ENCODE data around the gene NAGA. TPM values are rescaled to one million over a fixed set of nuclear protein-coding genes. Genes with fewer than 3 reads are reported as not detected.

The NAGA gene
- polyA plus RNA-seq, 3 donors: 123 to 218 (median 200) TPM

DNA sequence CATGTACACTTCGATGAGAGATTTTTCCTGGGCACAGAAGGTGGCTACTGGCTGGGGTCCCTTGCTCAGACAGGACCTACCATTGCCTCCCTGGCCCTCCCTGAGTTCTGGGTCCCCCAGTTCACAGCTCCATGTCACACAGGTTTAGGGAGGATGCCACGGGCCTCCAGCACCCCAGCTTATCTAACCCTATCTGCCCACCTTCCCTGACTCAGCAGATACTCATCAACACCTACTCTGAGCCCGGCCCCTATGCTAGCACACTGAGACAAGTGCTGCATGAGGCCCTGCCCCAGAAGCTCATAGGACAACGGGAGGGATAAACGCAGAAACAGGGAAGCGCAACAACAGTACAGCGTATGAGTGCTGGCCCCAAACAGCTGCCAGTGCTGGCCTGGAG, 9.6 kb downstream of the NAGA start:
- H3K4me1 Mint-ChIP-seq: peaks cover 7% of the 10 kb centered on the region
- no peak overlapping the region for H3K4me3 Mint-ChIP-seq
- H3K27ac ChIP-seq (ENCODE audit: low read depth in 1 of 2, low read length in 2 of 2): no peak overlapping the region
- peak overlapping the region in 2 of 7 donors; percentile 58 to 69 for H3K27ac Mint-ChIP-seq
- H3K4me1 ChIP-seq (ENCODE audit: control insufficient read depth in 1 of 2, insufficient read depth in 2 of 2, low read length in 2 of 2): no peaks in the 10 kb centered on the region
- peaks cover 33 to 43% of the 10 kb centered on the region in 2 donors for H3K9me3 ChIP-seq (replicated peaks in 1 of 2; ENCODE audit: control insufficient read depth in 1 of 2, insufficient read depth in 1 of 2, low read length in 2 of 2)
- H3K79me2 ChIP-seq (ENCODE audit: insufficient read depth, low read length): peaks cover 20% of the 10 kb centered on the region
- DNase-seq: no peak
- H3K27me3 Mint-ChIP-seq (ENCODE audit: low read depth in 3 of 3): peaks cover 0 to 3% (median 0%) of the 10 kb centered on the region in 3 donors
- peaks cover 32 to 47% (median 42%) of the 10 kb centered on the region in 7 donors for H3K9me3 Mint-ChIP-seq
- no peak overlapping the region for H3K9ac ChIP-seq (ENCODE audit: insufficient read depth, low read length, poor library complexity, severe bottlenecking)
- H3K27me3 ChIP-seq (ENCODE audit: control insufficient read depth in 2 of 2, insufficient read depth in 2 of 2, low read length in 2 of 2): no peaks in the 10 kb centered on the region
- peaks cover 79 to 90% of the 10 kb centered on the region in 2 donors for H3K36me3 Mint-ChIP-seq
- TF ChIP-seq, protein P1, sequence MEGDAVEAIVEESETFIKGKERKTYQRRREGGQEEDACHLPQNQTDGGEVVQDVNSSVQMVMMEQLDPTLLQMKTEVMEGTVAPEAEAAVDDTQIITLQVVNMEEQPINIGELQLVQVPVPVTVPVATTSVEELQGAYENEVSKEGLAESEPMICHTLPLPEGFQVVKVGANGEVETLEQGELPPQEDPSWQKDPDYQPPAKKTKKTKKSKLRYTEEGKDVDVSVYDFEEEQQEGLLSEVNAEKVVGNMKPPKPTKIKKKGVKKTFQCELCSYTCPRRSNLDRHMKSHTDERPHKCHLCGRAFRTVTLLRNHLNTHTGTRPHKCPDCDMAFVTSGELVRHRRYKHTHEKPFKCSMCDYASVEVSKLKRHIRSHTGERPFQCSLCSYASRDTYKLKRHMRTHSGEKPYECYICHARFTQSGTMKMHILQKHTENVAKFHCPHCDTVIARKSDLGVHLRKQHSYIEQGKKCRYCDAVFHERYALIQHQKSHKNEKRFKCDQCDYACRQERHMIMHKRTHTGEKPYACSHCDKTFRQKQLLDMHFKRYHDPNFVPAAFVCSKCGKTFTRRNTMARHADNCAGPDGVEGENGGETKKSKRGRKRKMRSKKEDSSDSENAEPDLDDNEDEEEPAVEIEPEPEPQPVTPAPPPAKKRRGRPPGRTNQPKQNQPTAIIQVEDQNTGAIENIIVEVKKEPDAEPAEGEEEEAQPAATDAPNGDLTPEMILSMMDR (IDR thresholded peaks at IDR 0.05): no peak
- H4K20me1 ChIP-seq (ENCODE audit: insufficient read depth, low read length): peaks cover 60% of the 10 kb centered on the region
- H3K4me3 ChIP-seq (replicated peaks in 1 of 3; ENCODE audit: low read depth in 2 of 3, low read length in 3 of 3): no peak overlapping the region
- 100% methylated on average over 5 of the region's 7 CpGs for WGBS (ENCODE audit: insufficient coverage)
- H2AFZ ChIP-seq (ENCODE audit: insufficient read depth, low read depth, low read length, poor library complexity, severe bottlenecking): no peak overlapping the region
- H3K4me2 ChIP-seq (replicated peaks; ENCODE audit: extremely low read depth, low read length, poor library complexity, severe bottlenecking): no peak overlapping the region
- H3K36me3 ChIP-seq (replicated peaks in 1 of 2; ENCODE audit: control insufficient read depth in 1 of 2, insufficient read depth in 2 of 2, low read length in 2 of 2): peaks cover 75 to 81% of the 10 kb centered on the region in 2 donors
- intact Hi-C loops (cut with micrococcal nuclease): no loop called here

DNA sequence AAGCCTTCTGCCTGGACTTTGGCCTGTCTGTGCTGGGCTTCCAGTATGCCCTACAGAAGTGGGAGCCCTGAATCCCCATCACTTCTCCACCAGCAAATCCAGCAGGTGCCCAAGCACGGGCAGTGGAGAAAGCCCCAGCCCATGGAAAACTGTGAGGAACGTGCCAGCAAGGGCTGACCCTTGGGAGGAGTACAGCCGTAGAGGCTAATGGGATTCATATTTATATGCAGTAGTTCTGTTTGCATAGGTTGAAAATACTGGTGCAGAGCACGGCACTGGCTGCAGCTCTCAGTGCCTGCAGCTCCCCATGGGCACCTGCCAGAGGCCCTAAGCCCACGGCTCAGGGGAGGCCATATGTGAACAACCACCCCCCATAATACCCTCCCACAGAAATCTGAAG, 10.1 kb downstream of the NAGA start:
- Mint-ChIP-seq H3K4me3 (no peak overlapping the region), H3K4me1 (peaks cover 4% of the 10 kb centered on the region), H3K27me3 (ENCODE audit: low read depth in 3 of 3) (peaks cover 0 to 3% (median 0%) of the 10 kb centered on the region in 3 donors), H3K27ac (no peak overlapping the region), H3K36me3 (peaks cover 76 to 84% of the 10 kb centered on the region in 2 donors), H3K9me3 (peaks cover 32 to 49% (median 42%) of the 10 kb centered on the region in 7 donors)
- Histone ChIP-seq H3K4me2 (replicated peaks; ENCODE audit: extremely low read depth, low read length, poor library complexity, severe bottlenecking) (no peak overlapping the region), H3K9ac (ENCODE audit: insufficient read depth, low read length, poor library complexity, severe bottlenecking) (no peak overlapping the region), H3K27me3 (ENCODE audit: control insufficient read depth in 2 of 2, insufficient read depth in 2 of 2, low read length in 2 of 2) (no peaks in the 10 kb centered on the region), H3K4me3 (replicated peaks in 1 of 3; ENCODE audit: low read depth in 2 of 3, low read length in 3 of 3) (no peak overlapping the region), H4K20me1 (ENCODE audit: insufficient read depth, low read length) (peaks cover 54% of the 10 kb centered on the region), H3K27ac (ENCODE audit: low read depth in 1 of 2, low read length in 2 of 2) (no peak overlapping the region), H2AFZ (ENCODE audit: insufficient read depth, low read depth, low read length, poor library complexity, severe bottlenecking) (no peak overlapping the region), H3K36me3 (replicated peaks in 1 of 2; ENCODE audit: control insufficient read depth in 1 of 2, insufficient read depth in 2 of 2, low read length in 2 of 2) (peaks cover 69 to 76% of the 10 kb centered on the region in 2 donors), H3K4me1 (ENCODE audit: control insufficient read depth in 1 of 2, insufficient read depth in 2 of 2, low read length in 2 of 2) (no peaks in the 10 kb centered on the region), H3K9me3 (replicated peaks in 1 of 2; ENCODE audit: control insufficient read depth in 1 of 2, insufficient read depth in 1 of 2, low read length in 2 of 2) (peaks cover 33 to 43% of the 10 kb centered on the region in 2 donors), H3K79me2 (ENCODE audit: insufficient read depth, low read length) (peaks cover 16% of the 10 kb centered on the region)
- intact Hi-C loops (cut with micrococcal nuclease): no loop called here
- 100% methylated on average over 1 of the region's 5 CpGs for WGBS (ENCODE audit: insufficient coverage)
- DNase-seq: no peak
- TF ChIP-seq, protein P1 (IDR thresholded peaks at IDR 0.05): no peak

Data from CD14-positive monocyte (primary cell).